ENCODE measurements around the gene ATG9B.

Gene ATG9B

DNA sequence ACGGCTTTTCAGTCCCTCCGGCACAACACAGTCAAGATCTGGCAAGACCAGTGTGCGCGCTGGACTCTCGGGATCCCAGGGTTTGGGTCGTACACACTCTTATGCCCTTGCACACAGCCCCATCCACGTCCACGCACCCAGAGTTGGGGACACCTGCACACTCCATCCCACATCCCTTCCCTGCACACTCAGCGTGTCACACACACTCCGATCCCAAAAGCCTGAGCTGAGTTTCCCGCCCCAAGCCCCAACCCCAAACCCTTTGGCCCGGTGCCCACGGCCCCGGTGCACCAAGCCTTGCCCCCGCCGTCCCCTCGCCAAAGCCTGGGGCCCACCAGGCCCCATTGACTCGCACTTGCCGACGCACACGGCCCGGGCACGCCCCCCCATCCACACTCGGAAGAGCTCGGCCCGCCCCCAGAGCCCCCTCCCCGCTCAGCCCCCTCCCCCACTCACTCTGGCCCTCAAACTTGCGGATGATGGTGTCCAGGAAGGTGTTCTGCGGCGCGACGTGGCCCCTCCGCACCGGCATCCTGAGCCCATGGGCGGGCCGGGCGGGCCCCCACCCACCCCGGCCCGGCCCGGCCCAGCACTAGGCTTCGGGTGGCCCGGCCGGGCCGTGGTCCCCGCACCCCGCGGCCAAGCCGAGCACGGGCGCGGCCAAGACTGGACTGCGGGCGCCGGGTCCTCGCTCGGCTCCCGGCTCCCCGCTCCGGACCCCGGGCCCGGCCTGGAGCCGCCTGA, 46.7 kb downstream of the ATG9B start:
- WGBS, 2 experiments (ENCODE audit: insufficient coverage in 2 of 2) = 8 to 14% methylated on average over 25 to 27 of the region's 62 CpGs
- Histone ChIP-seq H3K36me3 (ENCODE audit: control insufficient read depth, insufficient read depth, low read length) (no peaks in the 10 kb centered on the region), H3K4me3 (ENCODE audit: extremely low read depth, insufficient read depth, low read length, poor library complexity, severe bottlenecking) (peak overlapping the region; percentile 24), H3K27ac (ENCODE audit: low read depth, low read length, severe bottlenecking) (no peak overlapping the region), H3K9me3 (ENCODE audit: control insufficient read depth, low read length) (no peaks in the 10 kb centered on the region), H3K4me1 (ENCODE audit: control insufficient read depth, insufficient read depth, low read length, poor library complexity, severe bottlenecking) (peaks cover 21% of the 10 kb centered on the region)

DNA sequence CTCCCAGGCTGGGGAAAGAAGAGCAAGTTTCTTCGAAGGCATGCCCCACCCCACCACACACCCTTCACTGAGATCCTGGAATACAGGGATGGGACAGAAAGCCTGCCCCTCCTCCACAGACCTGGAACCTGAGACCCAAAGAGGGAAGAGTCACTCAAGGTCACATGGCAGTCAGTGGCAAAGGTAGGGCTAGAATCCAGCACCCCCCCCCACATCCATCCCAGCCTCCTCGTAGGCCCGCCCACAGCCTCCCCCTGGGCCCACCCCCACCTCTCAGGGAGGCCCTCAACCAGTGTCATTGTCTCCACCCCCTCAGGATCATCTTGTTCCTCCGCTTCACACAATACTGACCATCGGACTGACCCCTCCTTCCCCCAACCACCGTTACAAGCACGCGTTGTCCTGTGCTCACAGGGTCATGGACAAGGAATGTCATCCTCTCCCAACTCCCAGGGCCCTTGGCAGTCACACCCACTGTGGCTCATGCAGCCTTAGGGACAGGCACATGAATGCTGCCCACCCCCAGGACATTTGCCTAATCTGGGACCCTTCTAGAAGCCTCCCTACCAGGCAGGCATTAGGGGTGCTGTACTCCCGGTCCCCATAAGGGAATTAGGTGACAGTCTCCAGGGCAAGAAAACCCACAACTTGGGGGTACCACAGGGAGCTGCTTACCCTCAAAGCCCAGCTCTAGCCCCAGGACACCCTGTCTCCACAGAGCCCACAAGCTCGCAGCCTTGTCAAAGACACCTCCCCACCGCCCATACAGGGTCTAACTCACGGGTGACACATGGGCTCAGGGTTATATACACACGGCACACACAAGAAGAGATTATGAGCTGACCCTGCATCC, 47.5 kb downstream of the ATG9B start:
- WGBS, 2 experiments (ENCODE audit: insufficient coverage in 2 of 2) = 19 to 21% methylated on average over 8 to 10 of the region's 13 CpGs
- Histone ChIP-seq H3K27ac (ENCODE audit: low read depth, low read length, severe bottlenecking) (no peak overlapping the region), H3K9me3 (ENCODE audit: control insufficient read depth, low read length) (no peaks in the 10 kb centered on the region), H3K36me3 (ENCODE audit: control insufficient read depth, insufficient read depth, low read length) (no peaks in the 10 kb centered on the region), H3K4me1 (ENCODE audit: control insufficient read depth, insufficient read depth, low read length, poor library complexity, severe bottlenecking) (peaks cover 21% of the 10 kb centered on the region), H3K4me3 (ENCODE audit: extremely low read depth, insufficient read depth, low read length, poor library complexity, severe bottlenecking) (peak overlapping the region; percentile 24)

DNA sequence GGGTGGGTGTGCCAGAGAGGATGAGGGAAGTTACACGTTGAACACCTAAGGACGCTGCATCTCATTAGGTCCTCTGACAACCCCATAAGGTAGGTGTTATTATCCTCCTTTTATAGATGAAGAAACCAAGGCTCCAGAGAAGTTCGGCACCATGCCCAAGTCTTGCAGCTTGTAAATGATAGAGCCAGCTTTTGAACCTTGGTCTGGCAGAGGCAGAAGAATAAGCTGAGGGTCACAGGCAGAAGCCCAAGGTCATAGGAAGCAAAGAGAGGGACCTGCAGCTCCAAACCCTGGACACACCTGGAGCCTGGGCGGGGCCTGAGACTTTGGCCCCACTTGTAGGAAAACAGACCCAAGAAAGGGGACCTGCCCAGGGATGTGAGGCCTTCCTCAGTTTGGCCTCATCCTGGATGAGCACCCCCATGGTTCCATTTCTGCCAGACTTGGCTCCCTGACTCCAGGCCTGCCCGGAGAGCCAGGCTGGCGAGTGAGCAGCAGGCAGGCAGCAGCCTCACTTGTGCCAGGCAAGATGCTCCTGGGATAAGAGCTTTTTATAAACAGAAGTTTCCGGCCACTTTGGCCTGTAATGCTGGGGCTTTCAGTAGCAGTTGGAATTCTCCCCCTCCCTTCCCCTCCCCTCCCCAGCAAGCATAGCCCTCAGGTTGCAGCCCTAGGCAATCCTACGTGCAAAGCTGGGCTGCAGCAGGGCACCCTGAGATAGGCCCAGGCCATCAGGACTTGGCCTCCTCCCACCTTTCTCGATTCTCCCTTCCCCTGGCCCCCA, 48.6 kb downstream of the ATG9B start:
- peaks cover 21% of the 10 kb centered on the region for H3K4me1 ChIP-seq (ENCODE audit: control insufficient read depth, insufficient read depth, low read length, poor library complexity, severe bottlenecking)
- no peaks in the 10 kb centered on the region for H3K36me3 ChIP-seq (ENCODE audit: control insufficient read depth, insufficient read depth, low read length)
- no peak overlapping the region for H3K27ac ChIP-seq (ENCODE audit: low read depth, low read length, severe bottlenecking)
- WGBS, 2 experiments (ENCODE audit: insufficient coverage in 2 of 2) = 65 to 94% methylated on average over 4 to 7 of the region's 9 CpGs
- H3K9me3 ChIP-seq (ENCODE audit: control insufficient read depth, low read length) = no peaks in the 10 kb centered on the region
- no peak overlapping the region for H3K4me3 ChIP-seq (ENCODE audit: extremely low read depth, insufficient read depth, low read length, poor library complexity, severe bottlenecking)

DNA sequence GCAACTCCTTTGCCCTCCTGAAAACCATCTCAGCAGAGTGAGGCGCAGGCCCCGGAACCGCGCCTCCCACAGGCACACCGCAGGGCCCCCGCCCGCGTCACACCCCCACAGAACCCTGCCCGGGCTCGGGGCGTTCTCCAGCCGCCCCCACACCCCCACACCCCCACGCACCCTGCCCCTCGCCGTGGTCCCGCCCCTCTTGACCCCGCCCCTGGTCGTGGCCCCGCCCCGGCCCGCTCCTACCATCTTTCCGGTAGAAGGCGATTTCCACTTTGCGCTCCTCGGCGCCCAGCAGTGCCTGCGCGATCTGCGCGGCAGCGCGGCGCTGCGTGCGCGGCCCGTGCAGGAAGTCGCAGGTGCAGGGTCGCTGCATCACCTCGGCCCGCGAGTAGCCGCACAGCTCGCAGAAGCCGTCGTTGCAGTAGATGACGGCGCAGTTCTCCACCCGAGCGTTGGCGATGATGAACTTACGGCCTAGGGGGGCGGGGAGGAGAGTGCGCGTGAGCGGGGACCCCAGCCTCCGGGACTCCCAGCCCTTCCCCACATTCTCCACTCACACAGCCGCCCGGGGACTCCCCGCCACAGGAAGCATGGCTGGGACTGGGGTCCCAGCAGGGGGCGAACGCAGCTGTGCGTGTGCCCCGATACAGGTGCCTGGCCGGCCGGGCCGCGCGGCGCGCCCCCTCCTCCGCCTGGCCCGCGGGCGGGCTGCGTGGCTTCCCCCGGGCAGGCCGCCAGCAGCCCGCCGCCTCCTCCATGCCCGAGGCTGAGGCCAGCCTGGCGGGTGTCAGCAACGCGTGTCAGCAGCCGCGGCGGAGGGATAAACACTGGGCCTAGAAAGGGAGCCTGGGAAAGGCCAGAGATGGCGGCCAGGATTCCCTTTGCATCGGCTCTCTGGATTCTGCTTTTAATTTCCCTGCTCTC, 49.6 kb downstream of the ATG9B start:
- WGBS, 2 experiments (ENCODE audit: insufficient coverage in 2 of 2) = 5 to 7% methylated on average over 45 to 64 of the region's 89 CpGs
- Histone ChIP-seq H3K36me3 (ENCODE audit: control insufficient read depth, insufficient read depth, low read length) (no peaks in the 10 kb centered on the region), H3K27ac (ENCODE audit: low read depth, low read length, severe bottlenecking) (no peak overlapping the region), H3K4me3 (ENCODE audit: extremely low read depth, insufficient read depth, low read length, poor library complexity, severe bottlenecking) (peak overlapping the region; percentile 39), H3K9me3 (ENCODE audit: control insufficient read depth, low read length) (no peaks in the 10 kb centered on the region), H3K4me1 (ENCODE audit: control insufficient read depth, insufficient read depth, low read length, poor library complexity, severe bottlenecking) (peaks cover 13% of the 10 kb centered on the region)

DNA sequence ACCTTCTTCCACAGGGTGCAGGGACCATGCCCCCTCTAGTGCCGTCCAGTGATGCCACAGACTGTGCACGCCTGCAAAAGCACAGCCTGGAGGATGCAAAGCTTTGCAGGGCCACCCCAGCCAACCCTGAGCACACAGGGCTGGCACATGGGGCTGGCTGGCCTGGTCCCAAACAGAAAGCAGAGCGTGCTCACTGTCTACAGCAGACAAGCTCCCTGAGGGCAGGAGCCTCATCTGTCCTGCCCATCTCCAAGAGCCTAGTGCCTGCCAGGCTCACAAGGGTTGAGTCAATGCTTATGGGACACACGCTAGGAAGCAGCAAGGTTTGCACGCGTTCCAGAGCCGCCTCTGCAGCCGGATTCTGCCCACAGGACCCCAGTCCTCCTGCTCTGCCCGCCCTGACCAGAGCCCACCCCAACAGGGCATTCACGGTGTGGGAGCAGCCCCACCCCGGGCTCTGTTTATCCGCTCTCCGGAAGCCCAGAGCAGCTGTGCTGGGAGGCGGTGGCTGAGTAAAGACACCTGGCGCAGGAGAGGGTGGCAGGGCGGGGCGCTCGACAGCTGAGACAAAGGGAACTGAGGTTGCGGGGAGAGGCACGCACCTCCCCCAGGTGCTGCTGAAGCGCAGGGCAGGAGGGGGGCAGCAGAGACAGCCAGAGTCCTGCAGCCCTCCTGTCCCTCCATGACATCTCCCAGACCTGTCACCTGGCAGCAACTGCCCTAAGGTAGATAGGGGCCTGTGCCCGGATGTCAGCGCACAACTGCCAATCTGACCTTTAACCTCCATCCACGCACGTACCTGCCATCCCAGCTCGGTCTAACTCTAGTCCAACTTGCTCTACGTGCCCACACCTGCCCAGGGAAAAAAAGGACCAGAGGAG, 50.5 kb downstream of the ATG9B start:
- H3K4me1 ChIP-seq (ENCODE audit: control insufficient read depth, insufficient read depth, low read length, poor library complexity, severe bottlenecking) = peaks cover 13% of the 10 kb centered on the region

DNA sequence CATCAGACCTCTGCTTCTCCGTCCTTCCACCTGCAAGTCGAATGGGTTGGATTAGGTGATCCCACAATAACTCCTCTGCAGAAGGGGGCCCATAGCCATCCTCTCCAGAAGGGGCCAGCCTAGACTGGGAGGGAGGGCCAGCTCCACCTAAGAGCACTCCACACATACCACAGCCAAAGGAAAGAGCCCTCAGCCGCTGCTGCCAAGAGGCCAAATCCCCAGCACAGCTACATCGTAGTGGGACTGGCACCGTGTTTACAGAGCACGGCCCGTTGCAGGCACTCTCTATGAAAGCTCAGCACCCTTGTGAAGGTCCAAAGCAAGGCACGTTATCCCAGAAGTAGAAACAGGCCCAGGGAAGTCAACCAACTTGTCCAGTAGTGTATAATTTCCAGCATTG, 51.6 kb downstream of the ATG9B start:
- Histone ChIP-seq H3K4me1 (ENCODE audit: control insufficient read depth, insufficient read depth, low read length, poor library complexity, severe bottlenecking) (peaks cover 13% of the 10 kb centered on the region), H3K27ac (ENCODE audit: low read depth, low read length, severe bottlenecking) (no peak overlapping the region), H3K9me3 (ENCODE audit: control insufficient read depth, low read length) (no peaks in the 10 kb centered on the region), H3K4me3 (ENCODE audit: extremely low read depth, insufficient read depth, low read length, poor library complexity, severe bottlenecking) (no peak overlapping the region), H3K36me3 (ENCODE audit: control insufficient read depth, insufficient read depth, low read length) (no peaks in the 10 kb centered on the region)
- WGBS, 2 experiments (ENCODE audit: insufficient coverage in 2 of 2) = 93% methylated on average over 6 of the region's 8 CpGs

More for the DNA sequence above, 50.5 kb downstream of the ATG9B start:
- no peaks in the 10 kb centered on the region for H3K9me3 ChIP-seq (ENCODE audit: control insufficient read depth, low read length)
- WGBS, 2 experiments (ENCODE audit: insufficient coverage in 2 of 2) = 79 to 86% methylated on average over 24 to 27 of the region's 27 CpGs
- no peaks in the 10 kb centered on the region for H3K36me3 ChIP-seq (ENCODE audit: control insufficient read depth, insufficient read depth, low read length)
- no peak overlapping the region for H3K27ac ChIP-seq (ENCODE audit: low read depth, low read length, severe bottlenecking)
- H3K4me3 ChIP-seq (ENCODE audit: extremely low read depth, insufficient read depth, low read length, poor library complexity, severe bottlenecking) = no peak overlapping the region

DNA sequence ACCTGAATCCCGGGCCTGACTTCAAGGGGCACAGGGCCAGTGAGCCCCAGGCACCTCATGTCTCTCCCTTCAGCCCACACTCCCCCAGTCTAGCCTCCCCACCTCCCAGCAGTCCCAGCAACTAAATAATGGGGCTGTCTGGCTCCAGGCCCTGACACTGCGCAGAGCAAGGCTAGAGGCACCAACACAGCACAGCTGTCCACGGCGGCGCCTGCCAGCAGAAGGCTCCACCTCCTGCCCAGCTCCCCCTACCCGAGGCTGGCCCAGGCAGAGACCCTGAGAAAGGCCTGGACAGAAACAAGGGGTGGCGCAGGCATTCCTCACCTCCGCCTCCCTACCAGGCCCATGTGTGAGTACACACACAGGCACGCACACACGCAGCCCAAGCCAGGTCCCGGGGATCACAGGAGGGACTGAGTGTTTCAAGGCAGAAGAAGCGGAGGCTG, 52.2 kb downstream of the ATG9B start:
- Histone ChIP-seq H3K36me3 (ENCODE audit: control insufficient read depth, insufficient read depth, low read length) (no peaks in the 10 kb centered on the region), H3K27ac (ENCODE audit: low read depth, low read length, severe bottlenecking) (peak overlapping the region; percentile 6), H3K4me3 (ENCODE audit: extremely low read depth, insufficient read depth, low read length, poor library complexity, severe bottlenecking) (no peak overlapping the region), H3K9me3 (ENCODE audit: control insufficient read depth, low read length) (no peaks in the 10 kb centered on the region), H3K4me1 (ENCODE audit: control insufficient read depth, insufficient read depth, low read length, poor library complexity, severe bottlenecking) (peaks cover 9% of the 10 kb centered on the region)
- 83 to 86% methylated on average over 12 of the region's 12 CpGs for WGBS, 2 experiments (ENCODE audit: insufficient coverage in 2 of 2)

DNA sequence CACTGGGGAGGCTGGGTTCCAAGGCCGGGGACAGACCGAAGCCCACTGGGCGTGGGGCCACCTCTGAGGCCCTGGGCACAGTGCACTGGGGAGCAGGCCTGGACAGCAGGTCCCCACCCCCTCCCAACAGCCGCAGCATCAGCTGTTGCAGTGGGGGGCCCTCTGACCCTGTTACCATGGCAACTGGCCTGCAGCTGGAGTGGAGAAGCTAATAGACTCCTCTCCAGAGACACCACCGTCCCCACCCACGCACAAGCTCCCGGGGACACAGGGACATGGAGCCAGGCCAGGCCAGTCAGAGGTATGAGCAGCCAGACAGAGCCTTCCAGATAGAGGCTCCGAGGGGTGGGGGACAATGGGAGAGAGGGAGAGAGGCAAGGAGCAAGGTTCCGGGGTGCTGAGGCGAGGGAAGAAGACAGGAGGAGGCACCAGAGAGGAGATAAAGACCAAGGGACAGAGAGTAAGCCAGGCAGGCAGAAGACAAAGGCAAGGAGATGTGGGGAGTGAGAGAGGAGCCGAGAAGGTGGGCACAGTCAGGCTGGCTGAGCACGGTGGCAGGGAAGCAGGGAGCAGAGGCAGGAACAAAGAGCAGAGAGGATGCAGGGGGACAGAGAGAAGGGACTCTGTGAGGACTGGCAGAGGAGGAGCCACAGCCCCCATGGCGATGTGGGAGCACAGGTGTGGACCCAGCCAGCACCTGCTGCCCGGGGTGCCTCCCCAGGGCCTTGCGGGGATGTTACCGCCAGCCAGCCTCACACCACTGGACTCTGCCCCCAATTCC, 52.9 kb downstream of the ATG9B start:
- Histone ChIP-seq H3K4me1 (ENCODE audit: control insufficient read depth, insufficient read depth, low read length, poor library complexity, severe bottlenecking) (peaks cover 4% of the 10 kb centered on the region), H3K9me3 (ENCODE audit: control insufficient read depth, low read length) (no peaks in the 10 kb centered on the region), H3K36me3 (ENCODE audit: control insufficient read depth, insufficient read depth, low read length) (no peaks in the 10 kb centered on the region), H3K27ac (ENCODE audit: low read depth, low read length, severe bottlenecking) (peak overlapping the region; percentile 6), H3K4me3 (ENCODE audit: extremely low read depth, insufficient read depth, low read length, poor library complexity, severe bottlenecking) (no peak overlapping the region)
- 68 to 73% methylated on average over 11 to 14 of the region's 16 CpGs for WGBS, 2 experiments (ENCODE audit: insufficient coverage in 2 of 2)

DNA sequence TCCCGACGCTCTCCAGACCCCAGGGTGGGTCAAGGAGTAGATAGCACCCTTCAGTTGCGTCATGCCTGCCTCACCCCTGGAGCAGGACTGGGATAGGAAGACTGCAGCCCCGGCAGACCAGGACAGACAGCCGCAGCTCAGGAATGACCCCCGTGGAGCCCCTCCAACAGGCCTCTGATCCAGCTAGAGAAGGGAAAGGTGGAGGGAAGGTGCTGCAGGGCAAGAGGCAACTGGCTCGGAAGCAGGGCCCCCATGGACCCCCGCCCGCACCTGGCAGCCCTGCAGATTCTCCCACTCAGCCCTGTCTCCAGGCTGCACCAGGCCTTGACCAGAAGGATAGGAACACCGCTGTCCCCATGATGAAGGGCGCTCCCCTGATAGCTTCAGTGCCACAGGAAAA, 53.9 kb downstream of the ATG9B start:
- no peaks in the 10 kb centered on the region for H3K36me3 ChIP-seq (ENCODE audit: control insufficient read depth, insufficient read depth, low read length)
- 77 to 79% methylated on average over 11 of the region's 11 CpGs for WGBS, 2 experiments (ENCODE audit: insufficient coverage in 2 of 2)
- no peak overlapping the region for H3K4me3 ChIP-seq (ENCODE audit: extremely low read depth, insufficient read depth, low read length, poor library complexity, severe bottlenecking)
- no peaks in the 10 kb centered on the region for H3K9me3 ChIP-seq (ENCODE audit: control insufficient read depth, low read length)
- H3K27ac ChIP-seq (ENCODE audit: low read depth, low read length, severe bottlenecking) = peak overlapping the region; percentile 29
- H3K4me1 ChIP-seq (ENCODE audit: control insufficient read depth, insufficient read depth, low read length, poor library complexity, severe bottlenecking) = peaks cover 4% of the 10 kb centered on the region

All from mesodermal cell (in vitro differentiated cells).